AG10803 (cell line): ENCODE results near the gene IQCE.

Experiments used
- DNase-seq: peaks from one replicate; pipeline ENCODE4 v3.0.0; 2010; ENCODE audit warnings: low read depth
- H3K4me3 ChIP-seq: 2 replicates; pipeline ENCODE4 v1.5.1; 2011; ENCODE audit warnings: mild to moderate bottlenecking, low read length, control low read depth
- CTCF ChIP-seq: conservative IDR thresholded peaks from 2 replicates; pipeline ENCODE4 v1.5.1; 2011; ENCODE audit warnings: mild to moderate bottlenecking, low read length, control low read depth, inconsistent platforms

IQCE gene

GRCh38 chr7:2558629-2559282 lies at the start of gene IQCE:
IQCE (plus strand) TSS chr7:2558979; CDS start chr7:2559182, 203 bp downstream.
- peak; percentile 87 for DNase-seq
- TF ChIP-seq CTCF = no peak
- H3K4me3 ChIP-seq = peak within 1 kb of the TSS; percentile 85

GRCh38 chr7:2509298-2509906 lies 49.4 kb upstream of the IQCE start:
- no peak overlapping the region for H3K4me3 ChIP-seq
- no peak for TF ChIP-seq CTCF
- no peak for DNase-seq

GRCh38 chr7:2510130-2510776 lies 48.5 kb upstream of the IQCE start:
- no peak for TF ChIP-seq CTCF
- no peak overlapping the region for H3K4me3 ChIP-seq
- DNase-seq = no peak

GRCh38 chr7:2510909-2511768 lies 47.6 kb upstream of the IQCE start:
- no peak for DNase-seq
- no peak overlapping the region for H3K4me3 ChIP-seq
- no peak for TF ChIP-seq CTCF

GRCh38 chr7:2511769-2512168 lies 47.0 kb upstream of the IQCE start:
- H3K4me3 ChIP-seq = no peak overlapping the region
- no peak for TF ChIP-seq CTCF
- DNase-seq = no peak

- H3K4me3 ChIP-seq = no peak overlapping the region
- DNase-seq = peak; percentile 35
- no peak for TF ChIP-seq CTCF
Measured at GRCh38 chr7:2512179-2512661, 46.6 kb upstream of the IQCE start.
